ENCODE measurements around the gene TOP3A. TPM values are rescaled to one million over a fixed set of nuclear protein-coding genes. Genes with fewer than 3 reads are reported as not detected.

Gene TOP3A
- total RNA-seq, 4 donors from 2014 or later: 22.9 to 47.2 (median 27.5) TPM

GRCh38 chr17:18259621-18260331 lies 55.0 kb downstream of the TOP3A start:
- H3K27ac ChIP-seq: peak overlapping the region; percentile 89
- H3K27me3 ChIP-seq: no peaks in the 10 kb centered on the region
- H3K4me1 ChIP-seq: peaks cover 52% of the 10 kb centered on the region
- H3K36me3 ChIP-seq: peaks cover 36% of the 10 kb centered on the region
- H3K4me3 ChIP-seq: peak overlapping the region; percentile 64
- H3K9me3 ChIP-seq: no peaks in the 10 kb centered on the region
- WGBS: 55% methylated on average over 21 of the region's 22 CpGs
- TF ChIP-seq POLR2AphosphoS5 (IDR thresholded peaks at IDR 0.05) (no peak), POLR2A (IDR thresholded peaks at IDR 0.05) (no peak), EP300 (IDR thresholded peaks at IDR 0.05) (no peak), CTCF (IDR thresholded peaks at IDR 0.05) (no peak)
- no peak for DNase-seq (ENCODE audit: low spot score in 2 of 2)

GRCh38 chr17:18258356-18259038 lies 56.3 kb downstream of the TOP3A start, which contains the start of gene FLII:
Gene FLII, minus strand, starts transcription at chr17:18258738. Its CDS starts 48 bp downstream, at chr17:18258690.
- Histone ChIP-seq H3K4me3 (peak within 1 kb of the TSS; percentile 75), H3K9me3 (no peaks in the 10 kb centered on the region), H3K4me1 (peaks cover 52% of the 10 kb centered on the region), H3K27me3 (no peaks in the 10 kb centered on the region), H3K27ac (peak within 1 kb of the TSS; percentile 93), H3K36me3 (peaks cover 36% of the 10 kb centered on the region)
- no peak for DNase-seq (ENCODE audit: low spot score in 2 of 2)
- TF ChIP-seq CTCF (IDR thresholded peaks at IDR 0.05) (no peak), POLR2AphosphoS5 (IDR thresholded peaks at IDR 0.05) (peak in 2 of 3 donors; percentile 15 to 22), EP300 (IDR thresholded peaks at IDR 0.05) (no peak), POLR2A (IDR thresholded peaks at IDR 0.05) (peak in 1 of 2 donors; percentile 69)
- WGBS: 12% methylated on average over 19 of the region's 71 CpGs

DNA sequence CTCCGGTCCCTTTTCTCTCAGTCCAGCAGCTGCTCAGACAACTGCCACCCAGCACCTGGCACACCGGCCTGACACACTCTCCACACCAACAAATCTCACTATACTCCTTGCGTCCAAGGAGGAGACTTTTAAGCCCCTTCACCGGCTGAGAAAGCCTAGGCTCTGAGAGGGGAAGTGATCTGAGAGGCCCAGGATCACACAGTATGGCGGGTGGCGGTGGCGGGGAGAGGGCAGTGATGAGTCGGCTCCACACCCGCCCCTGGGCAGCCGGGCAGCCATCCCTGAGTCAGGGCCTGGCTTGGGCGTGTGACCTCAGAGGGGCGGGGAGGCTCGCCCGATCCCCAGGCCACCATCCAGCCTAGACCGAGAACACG lies 56.8 kb downstream of the TOP3A start:
- H3K9me3 ChIP-seq: no peaks in the 10 kb centered on the region
- WGBS: 0% methylated on average over 4 of the region's 16 CpGs
- DNase-seq (ENCODE audit: low spot score in 2 of 2): peak; percentile 89 to 91
- peak overlapping the region; percentile 75 for H3K4me3 ChIP-seq
- H3K4me1 ChIP-seq: peaks cover 51% of the 10 kb centered on the region
- peaks cover 36% of the 10 kb centered on the region for H3K36me3 ChIP-seq
- H3K27me3 ChIP-seq: no peaks in the 10 kb centered on the region
- TF ChIP-seq CTCF (IDR thresholded peaks at IDR 0.05) (no peak), POLR2AphosphoS5 (IDR thresholded peaks at IDR 0.05) (peak in 1 of 3 donors; percentile 11)
- H3K27ac ChIP-seq: peak overlapping the region; percentile 93

- Histone ChIP-seq H3K27ac (peak overlapping the region; percentile 93), H3K36me3 (peaks cover 40% of the 10 kb centered on the region), H3K4me1 (peaks cover 46% of the 10 kb centered on the region), H3K9me3 (no peaks in the 10 kb centered on the region), H3K4me3 (peak overlapping the region; percentile 75), H3K27me3 (no peaks in the 10 kb centered on the region)
- 17% methylated on average over 9 of the region's 18 CpGs for WGBS
- no peak for TF ChIP-seq EP300 (IDR thresholded peaks at IDR 0.05)
- TF ChIP-seq CTCF (IDR thresholded peaks at IDR 0.05): no peak
- no peak for TF ChIP-seq POLR2AphosphoS5 (IDR thresholded peaks at IDR 0.05)
- TF ChIP-seq POLR2A (IDR thresholded peaks at IDR 0.05): no peak
- DNase-seq (ENCODE audit: low spot score in 2 of 2): peak in 1 of 2 donors; percentile 64
These were observed 57.4 kb downstream of the TOP3A start for GRCh38 chr17:18257268-18257981.

- Histone ChIP-seq H3K4me1 (peaks cover 39% of the 10 kb centered on the region), H3K36me3 (peaks cover 46% of the 10 kb centered on the region), H3K9me3 (no peaks in the 10 kb centered on the region), H3K4me3 (peak overlapping the region; percentile 75), H3K27ac (no peak overlapping the region), H3K27me3 (no peaks in the 10 kb centered on the region)
- WGBS: 83% methylated on average over 1 of the region's 7 CpGs
- DNase-seq (ENCODE audit: low spot score in 2 of 2): no peak
- no peak for TF ChIP-seq CTCF (IDR thresholded peaks at IDR 0.05)
- TF ChIP-seq POLR2AphosphoS5 (IDR thresholded peaks at IDR 0.05): no peak
- no peak for TF ChIP-seq POLR2A (IDR thresholded peaks at IDR 0.05)
- no peak for TF ChIP-seq EP300 (IDR thresholded peaks at IDR 0.05)
These were observed 58.0 kb downstream of the TOP3A start for GRCh38 chr17:18256776-18257175.
